GM12878 (cell line): ENCODE data around the gene TSHZ1. TPM values are rescaled to one million over a fixed set of nuclear protein-coding genes. Genes with fewer than 3 reads are reported as not detected.

ENCODE experiments used
- ATAC-seq: fragments of 200-7000 bp; cut with Tn5 transposase; 3 replicates; pipeline ENCODE4 v1.9.1; 2020; ENCODE audit warnings: mild to moderate bottlenecking, moderate library complexity
- BruUV-seq: library from RNA; stranded (reverse); fragments of 400-500 nt; replicated peaks from 2 replicates; lab custom pipeline; 2021; lab: Mats Ljungman, UMichigan
- CTCF ChIA-PET: fragments of 300-600 bp; sonication (Branson Sonifier 250); formaldehyde crosslinking; extraction: SDS; loops from one replicate; lab custom pipeline; 2021; ENCODE audit warnings: inconsistent platforms; lab: Yijun Ruan, JAX
- POLR2A ChIA-PET: fragments of 350-600 bp; formaldehyde crosslinking; extraction: SDS; loops from one replicate; lab custom pipeline; 2021; ENCODE audit warnings: inconsistent platforms; lab: Charles Lee
- RAD21 ChIA-PET: fragments of 300-600 bp; sonication (Branson Sonifier 250); formaldehyde crosslinking; loops from one replicate; lab custom pipeline; 2023; ENCODE audit warnings: antibody characterized with exemption; ENCODE audit not compliant: unreplicated experiment; lab: Charles Lee
- SMC1A ChIA-PET: fragments of 300-600 bp; sonication (Branson Sonifier 250); formaldehyde crosslinking; loops from one replicate; lab custom pipeline; 2023; ENCODE audit not compliant: unreplicated experiment, uncharacterized antibody; lab: Charles Lee
- DNase-seq: peaks from one replicate; pipeline ENCODE4 v3.0.0-alpha.2; 2011; ENCODE audit warnings: low read depth, low spot score
- FAIRE-seq: peaks from 3 replicates; lab custom pipeline; 2011; peaks lifted over from hg19 to GRCh38; lab: Jason Lieb, UNC
- H2AFZ ChIP-seq: 2 replicates; pipeline ENCODE4 v1.6.0; 2011; ENCODE audit warnings: low read depth, low read length, control low read depth; ENCODE audit not compliant: control insufficient read depth
- H3K27ac ChIP-seq: 2 replicates; pipeline ENCODE4 v1.5.1; 2011; ENCODE audit warnings: control low read depth; ENCODE audit not compliant: control insufficient read depth, insufficient read depth
- H3K27me3 ChIP-seq, 2 experiments: replicated peaks in 1 of 2; 2 replicates each; pipeline versions ENCODE4 v1.6.0 to v1.6.1; 2011; ENCODE audit warnings: low read length in 1 of 2; ENCODE audit not compliant: control insufficient read depth in 2 of 2, insufficient read depth in 2 of 2
- H3K36me3 ChIP-seq, 2 experiments: 2 replicates each; pipeline ENCODE4 v1.5.1; 2011; ENCODE audit warnings: low read length in 1 of 2; ENCODE audit not compliant: control insufficient read depth in 2 of 2, insufficient read depth in 2 of 2
- H3K4me1 ChIP-seq: 2 replicates; pipeline ENCODE4 v1.6.1; 2011; ENCODE audit warnings: mild to moderate bottlenecking, low read length, moderate library complexity, mixed read lengths; ENCODE audit not compliant: control insufficient read depth, insufficient read depth
- H3K4me2 ChIP-seq: 2 replicates; pipeline ENCODE4 v1.6.0; 2011; ENCODE audit warnings: control low read depth; ENCODE audit not compliant: control insufficient read depth, insufficient read depth
- H3K4me3 ChIP-seq: fragments of 200-600 bp; sonication (generic); 2 replicates; pipeline ENCODE4 v1.5.1; 2016
- H3K79me2 ChIP-seq: 2 replicates; pipeline ENCODE4 v1.6.0; 2011; ENCODE audit warnings: low read length; ENCODE audit not compliant: control insufficient read depth, insufficient read depth
- H3K9ac ChIP-seq: 2 replicates; pipeline ENCODE4 v1.8.0; 2011; ENCODE audit warnings: low read length, control low read depth, mixed read lengths; ENCODE audit not compliant: control insufficient read depth, insufficient read depth
- H3K9me3 ChIP-seq: replicated peaks from 3 replicates; pipeline ENCODE4 v1.5.1; 2011; ENCODE audit warnings: mild to moderate bottlenecking, low read length; ENCODE audit not compliant: control insufficient read depth, insufficient read depth
- H4K20me1 ChIP-seq: 2 replicates; pipeline ENCODE4 v1.6.0; 2011; ENCODE audit not compliant: control insufficient read depth, insufficient read depth
- BRCA1 ChIP-seq: IDR thresholded peaks from 2 replicates; pipeline ENCODE4 v1.6.1; 2011; ENCODE audit warnings: low read depth, low read length, improper control_type of control experiment
- ETV6 ChIP-seq, 2 experiments: fragments of 450-650 bp in 1 of 2; IDR thresholded peaks in 1 of 2; conservative IDR thresholded peaks in 1 of 2; 2 replicates each; pipeline ENCODE4 v1.6.1; 2014; ENCODE audit warnings: antibody characterized with exemption in 1 of 2, borderline replicate concordance in 1 of 2, low read depth in 1 of 2, mild to moderate bottlenecking in 1 of 2, moderate library complexity in 1 of 2
- FOXK2 ChIP-seq: fragments of 450-650 bp; IDR thresholded peaks from 2 replicates; pipeline ENCODE4 v1.6.1; 2017; ENCODE audit warnings: mild to moderate bottlenecking, moderate library complexity
- MEF2A ChIP-seq: IDR thresholded peaks from 2 replicates; pipeline ENCODE4 v1.6.1; 2011; ENCODE audit warnings: low read depth, mild to moderate bottlenecking, low read length, moderate library complexity; ENCODE audit not compliant: insufficient read depth
- PAX8 ChIP-seq: fragments of 450-650 bp; IDR thresholded peaks from 2 replicates; pipeline ENCODE4 v1.6.1; 2017; ENCODE audit warnings: mild to moderate bottlenecking, moderate library complexity
- POU2F2 ChIP-seq: IDR thresholded peaks from 3 replicates; pipeline ENCODE4 v1.6.1; 2011; ENCODE audit warnings: low read depth, mild to moderate bottlenecking, low read length, borderline replicate concordance
- RAD21 ChIP-seq: IDR thresholded peaks from 2 replicates; pipeline ENCODE4 v1.6.1; 2011; ENCODE audit warnings: mild to moderate bottlenecking, low read depth, low read length, moderate library complexity; ENCODE audit not compliant: insufficient read depth
- SREBF1 ChIP-seq: IDR thresholded peaks from 2 replicates; pipeline ENCODE4 v1.6.1; 2012; ENCODE audit warnings: mild to moderate bottlenecking, low read length
- TBL1XR1 ChIP-seq: IDR thresholded peaks from 2 replicates; pipeline ENCODE4 v1.6.1; 2012; ENCODE audit warnings: low read depth, low read length, improper control_type of control experiment
- ZSCAN29 ChIP-seq: fragments of 450-650 bp; IDR thresholded peaks from 2 replicates; pipeline ENCODE4 v1.6.1; 2017; ENCODE audit warnings: mild to moderate bottlenecking, moderate library complexity
- WGBS: methylation state at CpG from one replicate; pipeline ENCODE4 v1.1.6; 2016; ENCODE audit warnings: low lambda C conversion rate; ENCODE audit not compliant: insufficient replicate concordance, insufficient coverage; ENCODE audit errors: missing lambda C conversion rate; 5-methylcytosine and 5-hydroxymethylcytosine counted together
- in situ Hi-C: fragments of 300-500 bp; cut with MboI; formaldehyde crosslinking; loops from 9 replicates; pipeline ENCODE4 v1.14.3; 2018; ENCODE audit warnings: mixed read lengths
- intact Hi-C: fragments of 100-400 bp; cut with micrococcal nuclease; formaldehyde crosslinking; loops from one replicate; pipeline ENCODE4 v1.14.2; 2022; ENCODE audit not compliant: unreplicated experiment
- polyA plus RNA-seq, 11 experiments: library from polyadenylated mRNA; depleted of rRNA in 4 of 11; unstranded in 6 of 11; stranded (reverse) in 5 of 11; fragments of >200 nt; fragmentation: Nextera tagmentation in 4 of 11; fragmentation: Illumina TruSeq in 1 of 11; extraction: Ambion mirVana in 4 of 11; extraction: Trizol in 1 of 11; gene quantifications; 1 replicate in 1 of 11; 2 replicates in 10 of 11; pipeline versions ENCODE4 v1.2.1 to v1.2.3, GENCODE V29; 2011 to 2016; ENCODE audit warnings: inconsistent platforms in 2 of 11, missing spikeins in 2 of 11, low read depth in 1 of 11
- total RNA-seq, 4 experiments: library from RNA; depleted of rRNA in 3 of 4; stranded (reverse); fragments of >200 nt in 3 of 4; fragmentation: Illumina TruSeq in 1 of 4; extraction: Trizol in 1 of 4; gene quantifications; 2 replicates each; pipeline versions ENCODE4 v1.2.1 to v1.2.3, GENCODE V29; 2013 to 2021
- TF ChIP-seq, protein P1 (sequence below): IDR thresholded peaks from 2 replicates; pipeline ENCODE4 v1.6.1; 2012; ENCODE audit warnings: mild to moderate bottlenecking, low read depth, low read length
- TF ChIP-seq, protein P2 (sequence below): fragments of 450-650 bp; formaldehyde crosslinking; IDR thresholded peaks from 2 replicates; pipeline ENCODE4 v1.5.0; 2022; ENCODE audit warnings: mild to moderate bottlenecking, missing genetic modification characterization
- TF ChIP-seq, protein P3 (sequence below): IDR thresholded peaks from 2 replicates; pipeline ENCODE4 v1.6.1; 2012; ENCODE audit warnings: improper control_type of control experiment, low read depth, low read length; ENCODE audit not compliant: insufficient replicate concordance

Gene TSHZ1
- total and polyA plus RNA-seq, 10 of the 15 experiments (the other 5 are each of a cell fraction or from before 2014, with no cell fraction given): 2.2 to 15.2 (median 5.1) TPM

DNA sequence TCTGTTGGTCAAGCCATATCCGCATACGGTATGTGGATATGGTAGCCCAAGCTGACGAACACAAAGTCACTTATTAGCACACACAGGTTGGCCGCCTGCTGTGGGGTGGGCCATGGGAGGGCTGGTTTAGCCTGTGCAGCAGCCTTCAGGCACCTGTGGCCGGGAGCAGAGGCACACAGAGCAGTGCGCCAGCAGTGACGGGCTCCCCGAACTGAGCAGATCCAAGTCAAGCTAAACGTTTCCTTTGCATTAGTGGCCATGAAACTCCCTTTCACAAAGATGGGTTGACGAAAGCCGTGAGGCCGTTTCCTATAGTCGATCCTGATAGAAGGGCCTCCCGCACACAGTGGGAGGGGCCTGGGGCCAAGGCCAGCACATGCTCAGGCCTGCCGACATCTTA, 72.1 kb downstream of the TSHZ1 start:
- Histone ChIP-seq H3K27ac (no peak overlapping the region), H3K9ac (no peak overlapping the region), H3K4me3 (no peak overlapping the region), H3K9me3 (no peaks in the 10 kb centered on the region; the same call in 2 of the 3 replicates), H4K20me1 (no peaks in the 10 kb centered on the region), H3K27me3 (no peaks in the 10 kb centered on the region), H3K4me2 (no peak overlapping the region), H3K36me3 (peaks cover 3 to 8% of the 10 kb centered on the region in 2 experiments; a peak in 2 of 4 replicates), H3K79me2 (no peaks in the 10 kb centered on the region), H2AFZ (no peak overlapping the region), H3K4me1 (no peaks in the 10 kb centered on the region)
- RAD21 ChIA-PET: no interaction called here
- in situ Hi-C loops (no loop called here), intact Hi-C loops (no loop called here)
- BruUV-seq: no TSS peak
- 99% methylated on average over 15 of the region's 15 CpGs for WGBS
- CTCF ChIA-PET: no interaction called here
- POLR2A ChIA-PET: no interaction called here
- no peak for DNase-seq
- no peak for FAIRE-seq
- no peak for ATAC-seq
- SMC1A ChIA-PET: interaction anchor here (0.7 kb wide), 1 partner anchor 18 kb away, joined by 3 read pairs; no protein-coding TSS in a partner anchor
- TF ChIP-seq, protein P1, sequence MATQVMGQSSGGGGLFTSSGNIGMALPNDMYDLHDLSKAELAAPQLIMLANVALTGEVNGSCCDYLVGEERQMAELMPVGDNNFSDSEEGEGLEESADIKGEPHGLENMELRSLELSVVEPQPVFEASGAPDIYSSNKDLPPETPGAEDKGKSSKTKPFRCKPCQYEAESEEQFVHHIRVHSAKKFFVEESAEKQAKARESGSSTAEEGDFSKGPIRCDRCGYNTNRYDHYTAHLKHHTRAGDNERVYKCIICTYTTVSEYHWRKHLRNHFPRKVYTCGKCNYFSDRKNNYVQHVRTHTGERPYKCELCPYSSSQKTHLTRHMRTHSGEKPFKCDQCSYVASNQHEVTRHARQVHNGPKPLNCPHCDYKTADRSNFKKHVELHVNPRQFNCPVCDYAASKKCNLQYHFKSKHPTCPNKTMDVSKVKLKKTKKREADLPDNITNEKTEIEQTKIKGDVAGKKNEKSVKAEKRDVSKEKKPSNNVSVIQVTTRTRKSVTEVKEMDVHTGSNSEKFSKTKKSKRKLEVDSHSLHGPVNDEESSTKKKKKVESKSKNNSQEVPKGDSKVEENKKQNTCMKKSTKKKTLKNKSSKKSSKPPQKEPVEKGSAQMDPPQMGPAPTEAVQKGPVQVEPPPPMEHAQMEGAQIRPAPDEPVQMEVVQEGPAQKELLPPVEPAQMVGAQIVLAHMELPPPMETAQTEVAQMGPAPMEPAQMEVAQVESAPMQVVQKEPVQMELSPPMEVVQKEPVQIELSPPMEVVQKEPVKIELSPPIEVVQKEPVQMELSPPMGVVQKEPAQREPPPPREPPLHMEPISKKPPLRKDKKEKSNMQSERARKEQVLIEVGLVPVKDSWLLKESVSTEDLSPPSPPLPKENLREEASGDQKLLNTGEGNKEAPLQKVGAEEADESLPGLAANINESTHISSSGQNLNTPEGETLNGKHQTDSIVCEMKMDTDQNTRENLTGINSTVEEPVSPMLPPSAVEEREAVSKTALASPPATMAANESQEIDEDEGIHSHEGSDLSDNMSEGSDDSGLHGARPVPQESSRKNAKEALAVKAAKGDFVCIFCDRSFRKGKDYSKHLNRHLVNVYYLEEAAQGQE: no peak
- TF ChIP-seq BRCA1 (no peak), PAX8 (no peak), RAD21 (no peak), POU2F2 (no peak), ETV6 (conservative IDR thresholded peaks at IDR 0.05 in 1 of 2, IDR thresholded peaks at IDR 0.05 in 1 of 2; ENCODE audit: borderline replicate concordance in 1 of 2, low read depth in 1 of 2) (no peak), MEF2A (no peak), SREBF1 (no peak), TBL1XR1 (no peak), ZSCAN29 (no peak), FOXK2 (no peak)
- TF ChIP-seq, protein P2, sequence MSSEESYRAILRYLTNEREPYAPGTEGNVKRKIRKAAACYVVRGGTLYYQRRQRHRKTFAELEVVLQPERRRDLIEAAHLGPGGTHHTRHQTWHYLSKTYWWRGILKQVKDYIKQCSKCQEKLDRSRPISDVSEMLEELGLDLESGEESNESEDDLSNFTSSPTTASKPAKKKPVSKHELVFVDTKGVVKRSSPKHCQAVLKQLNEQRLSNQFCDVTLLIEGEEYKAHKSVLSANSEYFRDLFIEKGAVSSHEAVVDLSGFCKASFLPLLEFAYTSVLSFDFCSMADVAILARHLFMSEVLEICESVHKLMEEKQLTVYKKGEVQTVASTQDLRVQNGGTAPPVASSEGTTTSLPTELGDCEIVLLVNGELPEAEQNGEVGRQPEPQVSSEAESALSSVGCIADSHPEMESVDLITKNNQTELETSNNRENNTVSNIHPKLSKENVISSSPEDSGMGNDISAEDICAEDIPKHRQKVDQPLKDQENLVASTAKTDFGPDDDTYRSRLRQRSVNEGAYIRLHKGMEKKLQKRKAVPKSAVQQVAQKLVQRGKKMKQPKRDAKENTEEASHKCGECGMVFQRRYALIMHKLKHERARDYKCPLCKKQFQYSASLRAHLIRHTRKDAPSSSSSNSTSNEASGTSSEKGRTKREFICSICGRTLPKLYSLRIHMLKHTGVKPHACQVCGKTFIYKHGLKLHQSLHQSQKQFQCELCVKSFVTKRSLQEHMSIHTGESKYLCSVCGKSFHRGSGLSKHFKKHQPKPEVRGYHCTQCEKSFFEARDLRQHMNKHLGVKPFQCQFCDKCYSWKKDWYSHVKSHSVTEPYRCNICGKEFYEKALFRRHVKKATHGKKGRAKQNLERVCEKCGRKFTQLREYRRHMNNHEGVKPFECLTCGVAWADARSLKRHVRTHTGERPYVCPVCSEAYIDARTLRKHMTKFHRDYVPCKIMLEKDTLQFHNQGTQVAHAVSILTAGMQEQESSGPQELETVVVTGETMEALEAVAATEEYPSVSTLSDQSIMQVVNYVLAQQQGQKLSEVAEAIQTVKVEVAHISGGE (CRISPR knock-in tag): no peak
- TF ChIP-seq, protein P3, sequence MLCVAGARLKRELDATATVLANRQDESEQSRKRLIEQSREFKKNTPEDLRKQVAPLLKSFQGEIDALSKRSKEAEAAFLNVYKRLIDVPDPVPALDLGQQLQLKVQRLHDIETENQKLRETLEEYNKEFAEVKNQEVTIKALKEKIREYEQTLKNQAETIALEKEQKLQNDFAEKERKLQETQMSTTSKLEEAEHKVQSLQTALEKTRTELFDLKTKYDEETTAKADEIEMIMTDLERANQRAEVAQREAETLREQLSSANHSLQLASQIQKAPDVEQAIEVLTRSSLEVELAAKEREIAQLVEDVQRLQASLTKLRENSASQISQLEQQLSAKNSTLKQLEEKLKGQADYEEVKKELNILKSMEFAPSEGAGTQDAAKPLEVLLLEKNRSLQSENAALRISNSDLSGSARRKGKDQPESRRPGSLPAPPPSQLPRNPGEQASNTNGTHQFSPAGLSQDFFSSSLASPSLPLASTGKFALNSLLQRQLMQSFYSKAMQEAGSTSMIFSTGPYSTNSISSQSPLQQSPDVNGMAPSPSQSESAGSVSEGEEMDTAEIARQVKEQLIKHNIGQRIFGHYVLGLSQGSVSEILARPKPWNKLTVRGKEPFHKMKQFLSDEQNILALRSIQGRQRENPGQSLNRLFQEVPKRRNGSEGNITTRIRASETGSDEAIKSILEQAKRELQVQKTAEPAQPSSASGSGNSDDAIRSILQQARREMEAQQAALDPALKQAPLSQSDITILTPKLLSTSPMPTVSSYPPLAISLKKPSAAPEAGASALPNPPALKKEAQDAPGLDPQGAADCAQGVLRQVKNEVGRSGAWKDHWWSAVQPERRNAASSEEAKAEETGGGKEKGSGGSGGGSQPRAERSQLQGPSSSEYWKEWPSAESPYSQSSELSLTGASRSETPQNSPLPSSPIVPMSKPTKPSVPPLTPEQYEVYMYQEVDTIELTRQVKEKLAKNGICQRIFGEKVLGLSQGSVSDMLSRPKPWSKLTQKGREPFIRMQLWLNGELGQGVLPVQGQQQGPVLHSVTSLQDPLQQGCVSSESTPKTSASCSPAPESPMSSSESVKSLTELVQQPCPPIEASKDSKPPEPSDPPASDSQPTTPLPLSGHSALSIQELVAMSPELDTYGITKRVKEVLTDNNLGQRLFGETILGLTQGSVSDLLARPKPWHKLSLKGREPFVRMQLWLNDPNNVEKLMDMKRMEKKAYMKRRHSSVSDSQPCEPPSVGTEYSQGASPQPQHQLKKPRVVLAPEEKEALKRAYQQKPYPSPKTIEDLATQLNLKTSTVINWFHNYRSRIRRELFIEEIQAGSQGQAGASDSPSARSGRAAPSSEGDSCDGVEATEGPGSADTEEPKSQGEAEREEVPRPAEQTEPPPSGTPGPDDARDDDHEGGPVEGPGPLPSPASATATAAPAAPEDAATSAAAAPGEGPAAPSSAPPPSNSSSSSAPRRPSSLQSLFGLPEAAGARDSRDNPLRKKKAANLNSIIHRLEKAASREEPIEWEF: no peak
